K562 (cell line): ENCODE measurements around the gene LRRC71. TPM values are rescaled to one million over a fixed set of nuclear protein-coding genes. Genes with fewer than 3 reads are reported as not detected.
A peak's percentile ranks its signal among the peaks of the same experiment; 100 is the strongest.

ENCODE experiments used
- CBFA2T2 ChIP-seq: fragments of 450-650 bp; conservative IDR thresholded peaks from 2 replicates; pipeline ENCODE4 v1.6.1; 2017; ENCODE audit warnings: mild to moderate bottlenecking
- ELF2 ChIP-seq: fragments of 250-450 bp; sonication (Bioruptor Pico); IDR thresholded peaks from 2 replicates; pipeline ENCODE4 v1.5.0; 2021; ENCODE audit warnings: mild to moderate bottlenecking
- HDAC3 ChIP-seq: fragments of 450-650 bp; IDR thresholded peaks from 2 replicates; pipeline ENCODE4 v1.6.1; 2018; ENCODE audit warnings: borderline replicate concordance, mild to moderate bottlenecking, moderate library complexity; ENCODE audit not compliant: partially characterized antibody
- MEF2D ChIP-seq: conservative IDR thresholded peaks from 2 replicates; pipeline ENCODE4 v1.6.1; 2016; ENCODE audit warnings: low read depth, missing genetic modification characterization, missing compliant biosample characterization
- MYBL2 ChIP-seq, 2 experiments: fragments of 450-650 bp in 1 of 2; sonication (generic) in 1 of 2; formaldehyde crosslinking in 1 of 2; IDR thresholded peaks; 2 replicates each; pipeline versions ENCODE4 v1.6.1 to v1.8.1; 2017 to 2022; ENCODE audit warnings: borderline replicate concordance in 1 of 2, inconsistent platforms in 1 of 2, low read depth in 1 of 2, mild to moderate bottlenecking in 1 of 2, missing genetic modification reagents in 1 of 2, moderate library complexity in 1 of 2
- RAD51 ChIP-seq: fragments of 450-650 bp; IDR thresholded peaks from 2 replicates; pipeline ENCODE4 v1.7.1; 2016; ENCODE audit warnings: low read depth, mild to moderate bottlenecking, borderline replicate concordance
- TFAM ChIP-seq: fragments of 250-450 bp; sonication (Bioruptor Pico); conservative IDR thresholded peaks from 2 replicates; pipeline ENCODE4 v1.5.0; 2021; ENCODE audit warnings: mild to moderate bottlenecking, moderate library complexity
- ZNF212 ChIP-seq: fragments of 450-650 bp; formaldehyde crosslinking; IDR thresholded peaks from 2 replicates; pipeline ENCODE4 v1.4.0; 2020; ENCODE audit warnings: mild to moderate bottlenecking
- polyA plus RNA-seq, 8 experiments: library from polyadenylated mRNA; depleted of rRNA in 4 of 8; stranded (reverse) in 5 of 8; unstranded in 3 of 8; fragments of >200 nt; fragmentation: Nextera tagmentation in 2 of 8; fragmentation: Illumina TruSeq in 1 of 8; extraction: Ambion mirVana in 2 of 8; extraction: Trizol in 1 of 8; gene quantifications; 2 replicates each; pipeline versions ENCODE4 v1.2.1 to v1.2.3, GENCODE V29; 2011 to 2014; ENCODE audit warnings: inconsistent platforms in 1 of 8, missing spikeins in 1 of 8
- total RNA-seq, 7 experiments: library from RNA; depleted of rRNA in 6 of 7; stranded (reverse); fragments of >200 nt in 6 of 7; fragmentation: Illumina TruSeq in 2 of 7; extraction: Trizol in 2 of 7; gene quantifications; 2 replicates each; pipeline versions ENCODE4 v1.2.1 to v1.2.3, GENCODE V29; 2011 to 2021; ENCODE audit warnings: low replicate concordance in 1 of 7
- TF ChIP-seq, protein P1 (sequence below), 2 experiments: fragments of 450-650 bp; IDR thresholded peaks; 2 replicates each; pipeline ENCODE4 v1.6.1; 2018; ENCODE audit warnings: mild to moderate bottlenecking in 2 of 2, low read depth in 1 of 2; ENCODE audit not compliant: partially characterized antibody in 2 of 2
- TF ChIP-seq, protein P2 (sequence below): sonication (generic); formaldehyde crosslinking; IDR thresholded peaks from 2 replicates; pipeline ENCODE4 v1.8.0; 2022; ENCODE audit warnings: missing genetic modification reagents, mild to moderate bottlenecking, moderate library complexity, borderline replicate concordance
- TF ChIP-seq, protein P3 (sequence below): fragments of 450-650 bp; formaldehyde crosslinking; IDR thresholded peaks from 2 replicates; pipeline ENCODE4 v1.4.0; 2022; ENCODE audit warnings: missing genetic modification characterization
- TF ChIP-seq, protein P4 (sequence below), 2 experiments: fragments of 200-800 bp in 1 of 2; sonication (Bioruptor generic) in 1 of 2; sonication (generic) in 1 of 2; formaldehyde crosslinking in 1 of 2; IDR thresholded peaks in 1 of 2; conservative IDR thresholded peaks in 1 of 2; 2 replicates each; pipeline versions ENCODE4 v1.5.0 to v1.6.1; 2016 to 2020; ENCODE audit warnings: missing compliant biosample characterization in 1 of 2, missing genetic modification characterization in 1 of 2, missing genetic modification reagents in 1 of 2
- TF ChIP-seq, protein P5 (sequence below): fragments of 450-650 bp; IDR thresholded peaks from 2 replicates; pipeline ENCODE4 v1.6.1; 2016; ENCODE audit warnings: mild to moderate bottlenecking

Gene LRRC71
- total and polyA plus RNA-seq, 9 of the 15 experiments (the other 6 are each of a cell fraction or from before 2014, with no cell fraction given): 0.06 to 1.2 (median 0.51) TPM; not detected in 1

DNA sequence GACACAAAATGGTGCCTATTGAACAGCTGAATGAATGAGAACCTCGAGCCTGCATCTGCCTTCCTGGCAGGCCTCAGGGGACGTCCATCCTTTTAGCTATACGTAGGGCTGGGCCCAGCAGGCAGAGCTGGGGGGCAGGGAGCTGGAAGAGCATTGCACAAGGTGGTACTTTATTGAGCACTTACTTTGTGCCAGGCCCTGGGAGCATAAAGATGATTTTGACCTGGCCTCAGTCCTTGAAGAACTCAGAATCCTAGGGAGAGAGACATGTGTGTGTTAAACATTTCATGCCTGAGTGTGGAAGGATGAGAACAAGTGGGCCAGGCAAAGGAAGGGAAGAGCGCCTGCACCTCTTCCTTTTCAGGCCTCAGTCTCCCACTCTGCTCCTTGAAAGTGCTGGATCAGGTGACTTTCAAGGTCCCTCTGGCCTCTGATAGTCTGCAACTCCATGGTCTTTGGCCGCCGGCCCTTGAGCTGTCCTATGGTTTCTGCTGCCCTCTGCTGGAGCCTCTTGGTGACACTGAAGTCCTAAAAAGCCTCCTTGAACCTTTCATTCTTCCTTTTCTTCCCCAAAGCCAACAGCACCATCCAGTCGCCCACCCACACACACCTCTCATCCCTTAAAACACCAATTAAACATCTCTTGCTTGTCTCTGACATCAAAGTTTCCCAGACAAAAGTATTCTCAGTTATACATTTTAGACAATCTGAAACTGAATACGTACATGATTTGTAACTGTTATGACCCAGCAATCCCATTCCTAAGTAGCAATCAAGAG lies 30.4 kb upstream of the LRRC71 start (continued):
- TF ChIP-seq, protein P1, sequence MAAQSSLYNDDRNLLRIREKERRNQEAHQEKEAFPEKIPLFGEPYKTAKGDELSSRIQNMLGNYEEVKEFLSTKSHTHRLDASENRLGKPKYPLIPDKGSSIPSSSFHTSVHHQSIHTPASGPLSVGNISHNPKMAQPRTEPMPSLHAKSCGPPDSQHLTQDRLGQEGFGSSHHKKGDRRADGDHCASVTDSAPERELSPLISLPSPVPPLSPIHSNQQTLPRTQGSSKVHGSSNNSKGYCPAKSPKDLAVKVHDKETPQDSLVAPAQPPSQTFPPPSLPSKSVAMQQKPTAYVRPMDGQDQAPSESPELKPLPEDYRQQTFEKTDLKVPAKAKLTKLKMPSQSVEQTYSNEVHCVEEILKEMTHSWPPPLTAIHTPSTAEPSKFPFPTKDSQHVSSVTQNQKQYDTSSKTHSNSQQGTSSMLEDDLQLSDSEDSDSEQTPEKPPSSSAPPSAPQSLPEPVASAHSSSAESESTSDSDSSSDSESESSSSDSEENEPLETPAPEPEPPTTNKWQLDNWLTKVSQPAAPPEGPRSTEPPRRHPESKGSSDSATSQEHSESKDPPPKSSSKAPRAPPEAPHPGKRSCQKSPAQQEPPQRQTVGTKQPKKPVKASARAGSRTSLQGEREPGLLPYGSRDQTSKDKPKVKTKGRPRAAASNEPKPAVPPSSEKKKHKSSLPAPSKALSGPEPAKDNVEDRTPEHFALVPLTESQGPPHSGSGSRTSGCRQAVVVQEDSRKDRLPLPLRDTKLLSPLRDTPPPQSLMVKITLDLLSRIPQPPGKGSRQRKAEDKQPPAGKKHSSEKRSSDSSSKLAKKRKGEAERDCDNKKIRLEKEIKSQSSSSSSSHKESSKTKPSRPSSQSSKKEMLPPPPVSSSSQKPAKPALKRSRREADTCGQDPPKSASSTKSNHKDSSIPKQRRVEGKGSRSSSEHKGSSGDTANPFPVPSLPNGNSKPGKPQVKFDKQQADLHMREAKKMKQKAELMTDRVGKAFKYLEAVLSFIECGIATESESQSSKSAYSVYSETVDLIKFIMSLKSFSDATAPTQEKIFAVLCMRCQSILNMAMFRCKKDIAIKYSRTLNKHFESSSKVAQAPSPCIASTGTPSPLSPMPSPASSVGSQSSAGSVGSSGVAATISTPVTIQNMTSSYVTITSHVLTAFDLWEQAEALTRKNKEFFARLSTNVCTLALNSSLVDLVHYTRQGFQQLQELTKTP (IDR thresholded peaks at IDR 0.05; ENCODE audit: low read depth in 1 of 2, partially characterized antibody in 2 of 2): peak in 1 of 2 experiments; percentile 65
- TF ChIP-seq, protein P2, sequence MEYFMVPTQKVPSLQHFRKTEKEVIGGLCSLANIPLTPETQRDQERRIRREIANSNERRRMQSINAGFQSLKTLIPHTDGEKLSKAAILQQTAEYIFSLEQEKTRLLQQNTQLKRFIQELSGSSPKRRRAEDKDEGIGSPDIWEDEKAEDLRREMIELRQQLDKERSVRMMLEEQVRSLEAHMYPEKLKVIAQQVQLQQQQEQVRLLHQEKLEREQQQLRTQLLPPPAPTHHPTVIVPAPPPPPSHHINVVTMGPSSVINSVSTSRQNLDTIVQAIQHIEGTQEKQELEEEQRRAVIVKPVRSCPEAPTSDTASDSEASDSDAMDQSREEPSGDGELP (CRISPR knock-in tag): peak; percentile 34; the same call in 1 of the 2 replicates
- TF ChIP-seq ZNF212 (CRISPR knock-in tag) (no peak), ELF2 (CRISPR knock-in tag) (no peak), MYBL2 (IDR thresholded peaks at IDR 0.05; ENCODE audit: low read depth) (no peak), MYBL2 (CRISPR knock-in tag; IDR thresholded peaks at IDR 0.05; ENCODE audit: borderline replicate concordance) (no peak), TFAM (CRISPR knock-in tag) (no peak), HDAC3 (no peak), MEF2D (tag) (no peak), CBFA2T2 (0 out of 2 replicates have a peak, but pooled peaks have one; percentile 10), RAD51 (peak; percentile 80)
- TF ChIP-seq, protein P3, sequence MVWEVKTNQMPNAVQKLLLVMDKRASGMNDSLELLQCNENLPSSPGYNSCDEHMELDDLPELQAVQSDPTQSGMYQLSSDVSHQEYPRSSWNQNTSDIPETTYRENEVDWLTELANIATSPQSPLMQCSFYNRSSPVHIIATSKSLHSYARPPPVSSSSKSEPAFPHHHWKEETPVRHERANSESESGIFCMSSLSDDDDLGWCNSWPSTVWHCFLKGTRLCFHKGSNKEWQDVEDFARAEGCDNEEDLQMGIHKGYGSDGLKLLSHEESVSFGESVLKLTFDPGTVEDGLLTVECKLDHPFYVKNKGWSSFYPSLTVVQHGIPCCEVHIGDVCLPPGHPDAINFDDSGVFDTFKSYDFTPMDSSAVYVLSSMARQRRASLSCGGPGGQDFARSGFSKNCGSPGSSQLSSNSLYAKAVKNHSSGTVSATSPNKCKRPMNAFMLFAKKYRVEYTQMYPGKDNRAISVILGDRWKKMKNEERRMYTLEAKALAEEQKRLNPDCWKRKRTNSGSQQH: no peak
- TF ChIP-seq, protein P4, sequence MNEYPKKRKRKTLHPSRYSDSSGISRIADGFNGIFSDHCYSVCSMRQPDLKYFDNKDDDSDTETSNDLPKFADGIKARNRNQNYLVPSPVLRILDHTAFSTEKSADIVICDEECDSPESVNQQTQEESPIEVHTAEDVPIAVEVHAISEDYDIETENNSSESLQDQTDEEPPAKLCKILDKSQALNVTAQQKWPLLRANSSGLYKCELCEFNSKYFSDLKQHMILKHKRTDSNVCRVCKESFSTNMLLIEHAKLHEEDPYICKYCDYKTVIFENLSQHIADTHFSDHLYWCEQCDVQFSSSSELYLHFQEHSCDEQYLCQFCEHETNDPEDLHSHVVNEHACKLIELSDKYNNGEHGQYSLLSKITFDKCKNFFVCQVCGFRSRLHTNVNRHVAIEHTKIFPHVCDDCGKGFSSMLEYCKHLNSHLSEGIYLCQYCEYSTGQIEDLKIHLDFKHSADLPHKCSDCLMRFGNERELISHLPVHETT (CRISPR knock-in tag; conservative IDR thresholded peaks at IDR 0.05 in 1 of 2, IDR thresholded peaks at IDR 0.05 in 1 of 2): no peak
- TF ChIP-seq, protein P5, sequence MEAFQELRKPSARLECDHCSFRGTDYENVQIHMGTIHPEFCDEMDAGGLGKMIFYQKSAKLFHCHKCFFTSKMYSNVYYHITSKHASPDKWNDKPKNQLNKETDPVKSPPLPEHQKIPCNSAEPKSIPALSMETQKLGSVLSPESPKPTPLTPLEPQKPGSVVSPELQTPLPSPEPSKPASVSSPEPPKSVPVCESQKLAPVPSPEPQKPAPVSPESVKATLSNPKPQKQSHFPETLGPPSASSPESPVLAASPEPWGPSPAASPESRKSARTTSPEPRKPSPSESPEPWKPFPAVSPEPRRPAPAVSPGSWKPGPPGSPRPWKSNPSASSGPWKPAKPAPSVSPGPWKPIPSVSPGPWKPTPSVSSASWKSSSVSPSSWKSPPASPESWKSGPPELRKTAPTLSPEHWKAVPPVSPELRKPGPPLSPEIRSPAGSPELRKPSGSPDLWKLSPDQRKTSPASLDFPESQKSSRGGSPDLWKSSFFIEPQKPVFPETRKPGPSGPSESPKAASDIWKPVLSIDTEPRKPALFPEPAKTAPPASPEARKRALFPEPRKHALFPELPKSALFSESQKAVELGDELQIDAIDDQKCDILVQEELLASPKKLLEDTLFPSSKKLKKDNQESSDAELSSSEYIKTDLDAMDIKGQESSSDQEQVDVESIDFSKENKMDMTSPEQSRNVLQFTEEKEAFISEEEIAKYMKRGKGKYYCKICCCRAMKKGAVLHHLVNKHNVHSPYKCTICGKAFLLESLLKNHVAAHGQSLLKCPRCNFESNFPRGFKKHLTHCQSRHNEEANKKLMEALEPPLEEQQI: no peak
